H7 (cell line): ENCODE data around the gene CKAP4. TPM values are rescaled to one million over a fixed set of nuclear protein-coding genes. Genes with fewer than 3 reads are reported as not detected.
A peak's percentile ranks its signal among the peaks of the same experiment; 100 is the strongest.

Experiments
- DNase-seq: peaks from one replicate; pipeline ENCODE4 v3.0.0; 2012
- H3K27me3 ChIP-seq: 2 replicates; pipeline ENCODE4 v1.6.0; 2011; ENCODE audit warnings: mild to moderate bottlenecking, low read length; ENCODE audit not compliant: control insufficient read depth, insufficient read depth
- H3K36me3 ChIP-seq: replicated peaks from 2 replicates; pipeline ENCODE4 v1.5.1; 2011; ENCODE audit warnings: low read length; ENCODE audit not compliant: control insufficient read depth, insufficient read depth
- H3K4me3 ChIP-seq: 2 replicates; pipeline ENCODE4 v1.5.1; 2011; ENCODE audit warnings: low read depth, mild to moderate bottlenecking, control low read depth, low read length, moderate library complexity; ENCODE audit not compliant: insufficient read depth
- total RNA-seq: library from RNA; depleted of rRNA; stranded (reverse); fragments of >200 nt; shearing (Covaris generic); gene quantifications from 2 replicates; pipeline ENCODE4 v1.2.3, GENCODE V29; 2014

CKAP4 gene
- total RNA-seq, 1 experiment from 2014 or later: 52.0 TPM

DNA sequence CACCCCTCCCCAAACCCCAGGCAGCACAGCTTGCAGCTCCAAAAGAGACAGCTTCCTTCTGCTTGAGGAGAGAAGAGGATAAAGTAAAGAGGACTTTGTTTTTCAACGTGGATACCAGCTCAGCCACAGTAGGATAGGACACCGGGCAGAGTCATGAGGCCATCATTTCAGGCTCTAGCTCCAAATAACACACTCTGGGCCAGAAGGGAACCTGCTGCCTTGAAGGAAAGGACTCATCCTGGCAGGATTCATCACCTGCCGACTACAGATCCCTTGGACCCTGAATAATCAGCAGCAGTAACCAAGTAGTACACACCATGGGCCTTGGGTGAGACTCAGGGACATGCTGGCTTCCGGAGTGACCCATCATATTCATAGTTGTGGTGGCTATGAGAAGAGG, 10.4 kb upstream of the CKAP4 start:
- Histone ChIP-seq H3K36me3 (no peaks in the 10 kb centered on the region), H3K4me3 (no peak overlapping the region), H3K27me3 (no peaks in the 10 kb centered on the region)
- no peak for DNase-seq

DNA sequence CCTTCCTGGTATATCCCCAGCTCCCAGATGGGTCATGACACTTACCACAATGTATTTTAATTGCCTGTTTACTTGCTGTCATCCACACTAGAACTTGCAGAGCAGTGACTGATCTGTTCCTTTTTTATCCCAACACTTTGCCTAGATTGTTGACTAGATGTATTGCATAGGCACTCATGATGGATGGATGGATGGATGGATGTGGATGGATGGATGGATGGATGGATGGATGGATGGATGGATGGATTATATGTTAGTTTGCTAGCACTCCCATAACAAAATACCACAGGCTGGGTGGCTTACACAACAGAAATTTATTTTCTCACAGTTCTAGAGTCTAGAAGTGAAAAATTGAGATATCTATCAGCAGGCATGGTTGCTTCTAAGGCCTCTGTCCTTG, 8.7 kb upstream of the CKAP4 start:
- no peak for DNase-seq
- no peaks in the 10 kb centered on the region for H3K27me3 ChIP-seq
- no peak overlapping the region for H3K4me3 ChIP-seq
- H3K36me3 ChIP-seq: no peaks in the 10 kb centered on the region

DNA sequence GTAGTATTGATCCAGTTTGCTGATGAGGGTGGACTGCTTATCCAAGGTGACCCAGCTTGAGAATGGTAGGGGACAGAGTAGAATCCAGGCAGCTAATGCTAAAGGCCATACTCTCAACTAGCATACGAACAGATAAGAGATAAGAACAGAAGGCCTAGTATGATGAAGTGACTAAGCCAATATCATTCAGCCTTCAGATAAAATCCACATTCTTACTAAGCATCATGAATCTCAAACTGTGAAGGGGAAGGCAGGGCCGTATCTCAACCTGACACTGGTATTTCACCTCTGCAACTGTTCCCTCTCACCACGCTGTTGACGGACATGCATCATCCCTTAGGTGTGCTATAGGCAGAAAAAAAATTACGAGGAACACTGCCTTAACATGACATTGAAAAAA, 8.1 kb upstream of the CKAP4 start:
- Histone ChIP-seq H3K4me3 (no peak overlapping the region), H3K27me3 (no peaks in the 10 kb centered on the region), H3K36me3 (no peaks in the 10 kb centered on the region)
- no peak for DNase-seq

- no peak overlapping the region for H3K4me3 ChIP-seq
- no peak for DNase-seq
Measured at GRCh38 chr12:106255493-106255892, 7.7 kb upstream of the CKAP4 start.

GRCh38 chr12:106254724-106255123, 6.9 kb upstream of the CKAP4 start:
- no peaks in the 10 kb centered on the region for H3K36me3 ChIP-seq
- no peaks in the 10 kb centered on the region for H3K27me3 ChIP-seq
- H3K4me3 ChIP-seq: no peak overlapping the region
- peak; percentile 60 for DNase-seq

More at GRCh38 chr12:106255493-106255892, 7.7 kb upstream of the CKAP4 start:
- no peaks in the 10 kb centered on the region for H3K36me3 ChIP-seq
- H3K27me3 ChIP-seq: no peaks in the 10 kb centered on the region

- DNase-seq: no peak
- Histone ChIP-seq H3K27me3 (no peaks in the 10 kb centered on the region; the same call in 1 of the 2 replicates), H3K36me3 (no peaks in the 10 kb centered on the region), H3K4me3 (no peak overlapping the region)
Measured at GRCh38 chr12:106251631-106252455, 4.0 kb upstream of the CKAP4 start.

- no peaks in the 10 kb centered on the region; the same call in 1 of the 2 replicates for H3K27me3 ChIP-seq
- peaks cover 3% of the 10 kb centered on the region for H3K36me3 ChIP-seq
- DNase-seq: no peak
- no peak overlapping the region for H3K4me3 ChIP-seq
Measured at GRCh38 chr12:106249411-106250135, 1.8 kb upstream of the CKAP4 start.

DNA sequence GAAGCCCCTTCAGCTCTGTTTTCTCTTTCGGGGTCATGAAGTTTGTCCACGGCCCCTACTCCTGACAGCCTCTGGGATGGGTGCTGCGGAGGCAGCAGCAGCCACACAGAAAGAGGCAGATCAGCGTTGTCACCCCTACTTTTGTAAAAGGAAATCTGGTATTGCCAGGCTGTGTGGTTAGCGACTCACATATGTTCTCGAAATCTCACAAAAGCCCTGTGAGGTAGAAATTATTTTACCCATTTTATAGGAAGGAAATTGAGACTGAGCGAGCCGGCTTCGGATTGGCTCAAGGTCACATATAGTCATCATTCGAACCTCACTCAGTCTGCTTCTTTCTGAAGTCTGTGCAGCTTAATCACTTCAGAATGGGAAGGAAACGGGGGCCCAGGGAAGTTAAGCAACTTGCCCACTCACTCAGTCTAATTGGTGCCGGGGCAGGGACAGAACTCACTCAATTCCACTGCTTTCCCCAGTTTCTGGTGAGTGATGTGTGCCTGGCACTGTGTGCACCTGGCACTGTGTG, 1.1 kb upstream of the CKAP4 start:
- H3K36me3 ChIP-seq: peaks cover 3% of the 10 kb centered on the region
- no peak for DNase-seq
- no peaks in the 10 kb centered on the region; the same call in 1 of the 2 replicates for H3K27me3 ChIP-seq
- peak overlapping the region; percentile 89 for H3K4me3 ChIP-seq

GRCh38 chr12:106248312-106248845, 559 bp upstream of the CKAP4 start:
- no peaks in the 10 kb centered on the region; the same call in 1 of the 2 replicates for H3K27me3 ChIP-seq
- H3K36me3 ChIP-seq: peaks cover 3% of the 10 kb centered on the region
- DNase-seq: no peak
- H3K4me3 ChIP-seq: peak overlapping the region; percentile 89

DNA sequence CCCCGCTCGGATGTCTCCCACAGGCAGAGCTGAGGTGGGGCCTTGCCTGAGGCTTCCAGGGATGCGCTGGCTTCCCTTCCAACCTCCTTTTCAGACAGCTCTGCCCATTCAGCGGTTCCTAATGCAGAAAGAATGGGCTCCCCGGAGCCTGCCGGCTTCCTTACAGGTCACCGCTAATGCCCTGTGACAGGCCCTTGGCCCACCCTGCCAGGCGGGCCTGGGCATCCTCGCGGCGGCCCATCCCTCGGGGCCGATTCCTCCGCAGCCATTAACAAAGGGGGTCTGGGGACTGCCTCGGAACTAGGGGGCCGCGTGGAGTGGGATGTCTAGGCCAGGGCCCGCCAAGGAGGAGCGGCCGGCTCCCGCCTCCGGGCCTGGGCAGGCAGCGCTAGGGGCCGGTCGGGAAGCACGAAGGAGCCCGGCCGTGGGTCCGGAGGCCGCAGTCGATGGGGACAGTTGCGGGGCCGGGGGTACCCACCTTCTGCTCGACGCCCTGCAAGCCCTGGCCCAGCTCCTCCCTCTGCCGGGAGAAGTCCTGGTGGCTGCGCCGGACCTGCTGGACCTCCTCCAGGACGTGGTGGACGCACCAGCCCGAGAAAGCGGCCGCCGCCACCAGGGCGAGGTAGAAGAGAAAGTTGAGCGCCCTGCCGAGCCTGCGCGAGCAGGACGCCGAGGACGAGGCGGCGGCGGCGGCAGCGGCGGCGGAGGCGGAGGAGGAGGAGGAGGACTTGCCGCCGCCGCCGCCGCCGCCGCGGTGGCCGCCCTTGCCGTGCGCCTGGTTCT, 738 bp downstream of the CKAP4 start:
- DNase-seq: peak; percentile 81
- peak overlapping the region; percentile 89 for H3K4me3 ChIP-seq
- H3K36me3 ChIP-seq: peaks cover 6% of the 10 kb centered on the region
- H3K27me3 ChIP-seq: no peaks in the 10 kb centered on the region; the same call in 1 of the 2 replicates

DNA sequence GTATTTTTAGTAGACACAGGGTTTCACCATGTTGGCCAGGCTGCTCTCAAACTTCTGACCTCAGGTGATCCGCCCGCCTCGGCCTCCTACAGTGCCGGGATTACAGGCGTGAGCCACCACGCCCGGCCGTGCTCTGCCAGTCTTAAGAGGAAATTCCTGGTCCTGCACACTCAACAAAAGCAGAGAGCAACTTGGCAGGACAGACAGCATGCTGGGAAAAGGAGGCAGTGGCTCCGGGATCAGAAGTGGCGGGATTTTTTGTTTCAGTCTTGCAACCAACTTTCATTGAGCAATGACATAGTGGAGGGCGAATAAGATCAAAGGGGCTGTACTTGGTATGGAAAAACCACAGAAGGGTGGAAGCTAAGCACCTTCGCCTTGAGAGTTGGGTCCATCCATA, 2.1 kb downstream of the CKAP4 start:
- peaks cover 6% of the 10 kb centered on the region for H3K36me3 ChIP-seq
- no peaks in the 10 kb centered on the region; the same call in 1 of the 2 replicates for H3K27me3 ChIP-seq
- H3K4me3 ChIP-seq: no peak overlapping the region
- DNase-seq: peak; percentile 29

DNA sequence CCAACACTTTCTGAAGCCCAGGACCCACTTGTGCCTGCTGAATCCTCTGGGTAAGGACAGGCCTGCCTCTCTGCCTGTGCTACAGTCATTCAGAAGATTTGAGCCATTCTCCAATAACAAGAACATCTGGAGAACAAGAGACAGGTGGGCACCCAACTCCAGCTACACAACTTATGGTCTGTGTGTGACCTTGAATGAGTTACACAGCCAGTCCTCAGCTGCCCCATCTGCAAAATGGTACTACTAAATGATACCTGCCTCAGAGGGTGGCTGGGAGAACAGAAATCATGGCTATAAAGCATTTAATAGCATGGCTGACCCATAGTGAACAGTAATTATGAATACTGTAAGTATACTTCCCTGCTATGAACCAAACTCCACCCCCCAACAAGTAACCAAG, 4.2 kb downstream of the CKAP4 start:
- H3K27me3 ChIP-seq: no peaks in the 10 kb centered on the region; the same call in 1 of the 2 replicates
- peaks cover 14% of the 10 kb centered on the region for H3K36me3 ChIP-seq

DNA sequence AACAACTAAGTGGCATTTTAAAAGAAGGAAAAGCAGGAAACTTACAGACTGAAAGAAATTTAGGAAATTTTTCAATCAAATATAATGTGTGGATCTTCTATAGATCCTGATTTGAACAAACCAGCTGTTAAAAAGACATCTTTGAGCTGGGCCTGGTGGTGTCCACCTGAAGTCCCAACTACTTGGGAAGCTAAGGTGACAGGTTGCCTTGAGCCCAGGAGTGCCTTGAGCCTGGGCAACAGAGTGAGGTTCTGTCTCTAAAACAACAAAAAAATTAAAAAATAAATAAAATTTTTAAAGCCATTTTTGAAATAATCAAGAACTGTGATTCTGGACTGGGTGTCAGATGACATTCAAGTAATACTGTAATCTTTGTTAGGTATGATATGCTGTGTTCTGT, 7.0 kb downstream of the CKAP4 start:
- H3K27me3 ChIP-seq: no peaks in the 10 kb centered on the region
- H3K36me3 ChIP-seq: peaks cover 14% of the 10 kb centered on the region
- H3K4me3 ChIP-seq: no peak overlapping the region
- no peak for DNase-seq

More for the DNA sequence above, 4.2 kb downstream of the CKAP4 start:
- H3K4me3 ChIP-seq: no peak overlapping the region
- no peak for DNase-seq

DNA sequence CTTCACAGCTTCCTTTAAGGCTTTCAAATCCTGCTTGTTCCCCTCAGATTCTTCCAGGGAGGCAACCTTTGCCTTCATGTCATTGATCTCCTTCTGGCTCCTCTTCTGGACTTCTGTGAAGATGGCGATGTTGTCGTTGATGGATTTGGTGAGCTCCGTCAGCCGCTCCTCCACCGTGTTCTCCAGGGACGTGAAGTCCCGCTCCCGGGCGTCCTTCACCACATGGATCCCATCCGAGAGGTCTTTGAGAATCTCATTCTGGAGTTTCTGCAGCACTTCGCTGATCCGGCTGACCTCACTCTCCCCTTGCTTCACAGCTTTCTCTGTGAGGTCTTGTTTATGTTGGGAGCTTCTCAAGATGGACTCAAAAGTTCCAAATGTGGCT, 7.9 kb downstream of the CKAP4 start:
- no peak overlapping the region for H3K4me3 ChIP-seq
- H3K36me3 ChIP-seq: peaks cover 14% of the 10 kb centered on the region
- H3K27me3 ChIP-seq: no peaks in the 10 kb centered on the region
- no peak for DNase-seq
